K562 (cell line): Measurements from ENCODE around the gene CS. TPM values are rescaled to one million over a fixed set of nuclear protein-coding genes. Genes with fewer than 3 reads are reported as not detected.
A peak's percentile ranks its signal among the peaks of the same experiment; 100 is the strongest.

Source experiments
- ATAC-seq: fragments of 200-7000 bp; cut with Tn5 transposase; 3 replicates; pipeline ENCODE4 v1.9.1; 2020; ENCODE audit warnings: moderate library complexity
- BruUV-seq: library from RNA; stranded (reverse); fragments of 400-500 nt; replicated peaks from 2 replicates; lab custom pipeline; 2021; lab: Mats Ljungman, UMichigan
- CTCF ChIA-PET: fragments of 300-600 bp; formaldehyde crosslinking; extraction: SDS; loops from one replicate; lab custom pipeline; 2021; ENCODE audit warnings: low intra/inter-chr PET ratio; lab: Yijun Ruan, JAX
- POLR2A ChIA-PET: fragments of 300-600, 350-650 bp; sonication (Branson Sonifier 250); formaldehyde crosslinking; extraction: SDS; loops from one replicate; lab custom pipeline; 2021; ENCODE audit warnings: antibody characterized with exemption, inconsistent platforms; lab: Yijun Ruan, JAX
- DNase-seq, 4 experiments: peaks; one replicate each; pipeline versions ENCODE4 v3.0.0 to v3.0.0-alpha.2; 2011 to 2018; ENCODE audit warnings: low spot score in 3 of 4, mixed read lengths in 3 of 4; ENCODE audit errors: extremely low read depth in 1 of 4
- FAIRE-seq: peaks from 2 replicates; lab custom pipeline; 2011; peaks lifted over from hg19 to GRCh38; lab: Jason Lieb, UNC
- H2AFZ ChIP-seq: 2 replicates; pipeline ENCODE4 v1.6.0; 2011; ENCODE audit warnings: low read depth, low read length, control low read depth, inconsistent platforms
- H3K27ac ChIP-seq: fragments of 200-600 bp; 3 replicates; pipeline ENCODE4 v1.8.0; 2011; ENCODE audit warnings: low read depth, mild to moderate bottlenecking, control low read depth, inconsistent platforms, low read length, moderate library complexity, mixed read lengths; ENCODE audit errors: extremely low read depth
- H3K27me3 ChIP-seq, 2 experiments: fragments of 300-600 bp in 1 of 2; 2 replicates in 1 of 2; 3 replicates in 1 of 2; pipeline versions ENCODE4 v1.6.0 to v1.8.0; 2011; ENCODE audit warnings: inconsistent platforms in 2 of 2, low read length in 2 of 2, mild to moderate bottlenecking in 1 of 2, mixed read lengths in 1 of 2, moderate library complexity in 1 of 2; ENCODE audit not compliant: control insufficient read depth in 2 of 2, insufficient read depth in 2 of 2
- H3K36me3 ChIP-seq: fragments of 300-600 bp; 3 replicates; pipeline ENCODE4 v1.8.0; 2011; ENCODE audit warnings: mild to moderate bottlenecking, low read length, inconsistent platforms; ENCODE audit not compliant: control insufficient read depth, insufficient read depth
- H3K4me1 ChIP-seq, 2 experiments: fragments of 200-600 bp in 1 of 2; replicated peaks in 1 of 2; 2 replicates in 1 of 2; 3 replicates in 1 of 2; pipeline versions ENCODE4 v1.5.1 to v1.8.0; 2011; ENCODE audit warnings: inconsistent platforms in 2 of 2, low read length in 2 of 2, mild to moderate bottlenecking in 1 of 2, mixed read lengths in 1 of 2, moderate library complexity in 1 of 2; ENCODE audit not compliant: control insufficient read depth in 2 of 2, insufficient read depth in 2 of 2
- H3K4me2 ChIP-seq: 2 replicates; pipeline ENCODE4 v1.6.1; 2011; ENCODE audit warnings: low read length, control low read depth, inconsistent platforms, mixed read lengths; ENCODE audit not compliant: insufficient read depth
- H3K4me3 ChIP-seq: fragments of 200-600 bp; sonication (generic), shearing (Covaris generic); 2 replicates; pipeline ENCODE4 v1.5.1; 2016; ENCODE audit warnings: control low read depth, inconsistent platforms
- H3K79me2 ChIP-seq: fragments of 200-600 bp; 3 replicates; pipeline ENCODE4 v1.8.0; 2011; ENCODE audit warnings: low read length, inconsistent platforms; ENCODE audit not compliant: control insufficient read depth, insufficient read depth
- H3K9ac ChIP-seq, 2 experiments: 2 replicates each; pipeline versions ENCODE4 v1.6.0 to v1.6.1; 2011; ENCODE audit warnings: low read depth in 2 of 2, low read length in 2 of 2, control low read depth in 1 of 2, inconsistent platforms in 1 of 2, mild to moderate bottlenecking in 1 of 2, mixed read lengths in 1 of 2; ENCODE audit not compliant: insufficient read depth in 1 of 2
- H3K9me1 ChIP-seq: one replicate; pipeline ENCODE4 v1.6.0; 2011; ENCODE audit warnings: inconsistent platforms, mild to moderate bottlenecking, low read length, moderate library complexity; ENCODE audit not compliant: control insufficient read depth, insufficient read depth
- H3K9me3 ChIP-seq: replicated peaks from 2 replicates; pipeline ENCODE4 v1.5.1; 2011; ENCODE audit warnings: low read depth, low read length, inconsistent platforms; ENCODE audit not compliant: control insufficient read depth, insufficient read depth
- H4K20me1 ChIP-seq: replicated peaks from 2 replicates; pipeline ENCODE4 v1.6.1; 2011; ENCODE audit warnings: low read length, inconsistent platforms, mixed read lengths; ENCODE audit not compliant: control insufficient read depth, insufficient read depth
- CREB1 ChIP-seq, 2 experiments: sonication (generic) in 1 of 2; formaldehyde crosslinking in 1 of 2; IDR thresholded peaks; 2 replicates each; pipeline versions ENCODE4 v1.6.1 to v1.8.0; 2012 to 2022; ENCODE audit warnings: inconsistent platforms in 1 of 2, mild to moderate bottlenecking in 1 of 2, missing genetic modification reagents in 1 of 2, moderate library complexity in 1 of 2
- ELF4 ChIP-seq: fragments of 450-650 bp; formaldehyde crosslinking; IDR thresholded peaks from 2 replicates; pipeline ENCODE4 v1.4.0; 2022; ENCODE audit warnings: missing genetic modification characterization
- FOXK1 ChIP-seq: sonication (generic); formaldehyde crosslinking; IDR thresholded peaks from 2 replicates; pipeline ENCODE4 v1.8.0; 2022; ENCODE audit warnings: missing genetic modification reagents, mild to moderate bottlenecking, borderline replicate concordance
- MYNN ChIP-seq, 2 experiments: sonication (generic); formaldehyde crosslinking in 1 of 2; IDR thresholded peaks; 2 replicates each; pipeline versions ENCODE4 v1.5.0 to v1.6.1; 2016 to 2020; ENCODE audit warnings: antibody characterized with exemption in 1 of 2, missing genetic modification reagents in 1 of 2
- NR2C2 ChIP-seq, 2 experiments: fragments of 200-800 bp in 1 of 2; sonication (Bioruptor generic) in 1 of 2; sonication (generic) in 1 of 2; formaldehyde crosslinking in 1 of 2; IDR thresholded peaks; 2 replicates each; pipeline versions ENCODE4 v1.6.1 to v1.8.0; 2016 to 2022; ENCODE audit warnings: mild to moderate bottlenecking in 1 of 2, missing compliant biosample characterization in 1 of 2, missing genetic modification characterization in 1 of 2, missing genetic modification reagents in 1 of 2
- PHB ChIP-seq: fragments of 250-450 bp; sonication (Bioruptor Pico); IDR thresholded peaks from 2 replicates; pipeline ENCODE4 v1.5.0; 2021
- PHB2 ChIP-seq: fragments of 450-650 bp; IDR thresholded peaks from 2 replicates; pipeline ENCODE4 v1.6.1; 2017; ENCODE audit warnings: low read depth
- PYGO2 ChIP-seq: fragments of 450-650 bp; IDR thresholded peaks from 2 replicates; pipeline ENCODE4 v1.6.1; 2016; ENCODE audit warnings: mild to moderate bottlenecking, missing genetic modification characterization, moderate library complexity, missing compliant biosample characterization
- RBM34 ChIP-seq: fragments of 200-400 bp; formaldehyde crosslinking; IDR thresholded peaks from 2 replicates; pipeline ENCODE4 v1.6.1; 2018; ENCODE audit warnings: low read length, borderline replicate concordance; ENCODE audit not compliant: insufficient read depth
- XRCC3 ChIP-seq: fragments of 450-650 bp; IDR thresholded peaks from 2 replicates; pipeline ENCODE4 v1.6.1; 2017; ENCODE audit warnings: mild to moderate bottlenecking, moderate library complexity
- ZFX ChIP-seq: sonication (generic); formaldehyde crosslinking; IDR thresholded peaks from 2 replicates; pipeline ENCODE4 v1.8.0; 2022; ENCODE audit warnings: mild to moderate bottlenecking, missing genetic modification reagents, moderate library complexity
- ZNF133 ChIP-seq: fragments of 250-450 bp; sonication (Bioruptor Pico); IDR thresholded peaks from 2 replicates; pipeline ENCODE4 v1.4.0; 2020; ENCODE audit warnings: mild to moderate bottlenecking
- ZNF696 ChIP-seq: fragments of 250-450 bp; sonication (Bioruptor Pico); conservative IDR thresholded peaks from 2 replicates; pipeline ENCODE4 v1.4.0; 2020; ENCODE audit warnings: mild to moderate bottlenecking, moderate library complexity
- WGBS: fragments of 100-300 bp; shearing (Covaris generic); methylation state at CpG from one replicate; pipeline ENCODE4 v1.1.6; 2016; ENCODE audit warnings: low coverage, mixed read lengths; ENCODE audit not compliant: insufficient coverage; ENCODE audit errors: missing lambda C conversion rate; 5-methylcytosine and 5-hydroxymethylcytosine counted together
- in situ Hi-C: fragments of 300-500 bp; cut with MboI; formaldehyde crosslinking; loops from 4 replicates; pipeline ENCODE4 v1.15.0; 2018; ENCODE audit warnings: inconsistent platforms, mixed read lengths
- intact Hi-C: fragments of 100-400 bp; cut with micrococcal nuclease; formaldehyde crosslinking; loops from 2 replicates; pipeline ENCODE4 v1.14.2; 2022
- polyA plus RNA-seq, 8 experiments: library from polyadenylated mRNA; depleted of rRNA in 4 of 8; stranded (reverse) in 5 of 8; unstranded in 3 of 8; fragments of >200 nt; fragmentation: Nextera tagmentation in 2 of 8; fragmentation: Illumina TruSeq in 1 of 8; extraction: Ambion mirVana in 2 of 8; extraction: Trizol in 1 of 8; gene quantifications; 2 replicates each; pipeline versions ENCODE4 v1.2.1 to v1.2.3, GENCODE V29; 2011 to 2014; ENCODE audit warnings: inconsistent platforms in 1 of 8, missing spikeins in 1 of 8
- total RNA-seq, 7 experiments: library from RNA; depleted of rRNA in 6 of 7; stranded (reverse); fragments of >200 nt in 6 of 7; fragmentation: Illumina TruSeq in 2 of 7; extraction: Trizol in 2 of 7; gene quantifications; 2 replicates each; pipeline versions ENCODE4 v1.2.1 to v1.2.3, GENCODE V29; 2011 to 2021; ENCODE audit warnings: low replicate concordance in 1 of 7
- TF ChIP-seq, protein P1 (sequence below): sonication (generic); formaldehyde crosslinking; IDR thresholded peaks from 2 replicates; pipeline ENCODE4 v1.8.0; 2022; ENCODE audit warnings: mild to moderate bottlenecking, missing genetic modification reagents
- TF ChIP-seq, protein P2 (sequence below): sonication (generic); formaldehyde crosslinking; IDR thresholded peaks from 2 replicates; pipeline ENCODE4 v1.8.1; 2023; ENCODE audit warnings: mild to moderate bottlenecking, missing genetic modification reagents

The CS gene
- total and polyA plus RNA-seq, 9 of the 15 experiments (the other 6 are each of a cell fraction or from before 2014, with no cell fraction given) = 99.9 to 390 (median 149) TPM

DNA sequence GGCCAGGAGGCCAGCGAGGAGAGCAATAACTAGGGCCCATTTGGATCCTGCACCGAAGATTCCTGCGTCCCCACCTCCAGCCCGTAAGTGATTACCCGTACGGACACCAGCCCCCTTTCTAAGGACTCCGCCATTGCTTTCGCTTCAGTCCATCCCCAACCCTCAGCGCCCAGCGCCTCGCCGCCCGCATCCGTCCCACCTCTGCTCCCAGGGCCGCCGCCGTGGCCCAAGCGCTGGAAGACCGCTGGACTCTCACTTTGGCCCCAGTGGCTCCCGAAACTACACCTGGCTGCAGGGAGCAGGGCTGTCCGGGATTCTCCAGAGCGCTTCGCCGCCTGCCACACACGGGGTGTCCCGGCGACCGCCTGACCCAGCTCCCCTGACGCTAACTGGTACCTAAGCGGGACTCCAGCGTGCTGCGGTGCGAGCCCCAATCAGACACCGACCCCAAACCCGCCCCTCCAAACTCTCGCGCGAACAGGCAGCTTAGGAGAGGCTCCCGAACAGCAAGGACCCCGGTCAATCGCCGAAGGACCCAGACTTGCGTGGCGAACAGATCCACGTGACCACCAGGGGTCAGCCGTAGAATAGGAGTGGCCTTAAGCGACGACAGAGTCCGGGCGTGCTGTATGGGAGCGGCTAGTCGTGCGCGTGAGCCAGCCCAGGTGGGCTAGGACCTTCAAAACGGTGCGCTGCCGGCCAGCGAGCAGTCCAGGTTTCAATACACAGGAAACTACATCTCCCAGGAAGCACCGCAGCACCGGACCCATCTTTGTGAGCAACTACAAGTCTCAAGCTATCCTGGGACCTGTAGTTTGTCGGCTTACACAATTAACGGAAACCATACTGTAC is 15.7 kb upstream of the CS start, which contains the start of gene CNPY2 (continued):
- TF ChIP-seq ZNF696 = no peak
- TF ChIP-seq ZNF133 (CRISPR knock-in tag) = no peak
- TF ChIP-seq PHB = no peak
- TF ChIP-seq RBM34 = no peak
- TF ChIP-seq PYGO2 = no peak

DNA sequence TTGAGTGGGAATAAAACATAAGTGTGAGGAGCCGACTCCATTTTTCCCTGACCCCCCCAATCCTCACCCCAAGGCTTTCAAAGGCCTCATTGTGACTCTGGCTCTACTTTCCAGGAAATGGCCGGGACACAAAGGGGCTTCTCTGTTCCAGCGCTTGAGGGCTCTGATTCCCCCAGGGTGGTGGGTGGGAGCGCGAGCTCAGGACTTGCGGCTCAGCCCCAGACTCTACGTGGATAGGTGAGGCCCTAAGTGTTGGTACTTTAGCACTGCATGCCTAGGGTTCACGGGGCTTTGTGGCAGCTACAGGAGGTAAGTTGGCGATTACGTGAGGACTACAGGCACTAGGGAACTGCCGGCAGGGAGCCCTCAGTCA is 15.1 kb upstream of the CS start:
- intact Hi-C loops = loop anchor here (1.0 to 5.0 kb wide), 2 partner anchors 62 to 125 kb away; no protein-coding TSS in a partner anchor
- CTCF ChIA-PET = no interaction called here
- peak; percentile 22 to 35 (median 28) for DNase-seq
- TF ChIP-seq, protein P1, sequence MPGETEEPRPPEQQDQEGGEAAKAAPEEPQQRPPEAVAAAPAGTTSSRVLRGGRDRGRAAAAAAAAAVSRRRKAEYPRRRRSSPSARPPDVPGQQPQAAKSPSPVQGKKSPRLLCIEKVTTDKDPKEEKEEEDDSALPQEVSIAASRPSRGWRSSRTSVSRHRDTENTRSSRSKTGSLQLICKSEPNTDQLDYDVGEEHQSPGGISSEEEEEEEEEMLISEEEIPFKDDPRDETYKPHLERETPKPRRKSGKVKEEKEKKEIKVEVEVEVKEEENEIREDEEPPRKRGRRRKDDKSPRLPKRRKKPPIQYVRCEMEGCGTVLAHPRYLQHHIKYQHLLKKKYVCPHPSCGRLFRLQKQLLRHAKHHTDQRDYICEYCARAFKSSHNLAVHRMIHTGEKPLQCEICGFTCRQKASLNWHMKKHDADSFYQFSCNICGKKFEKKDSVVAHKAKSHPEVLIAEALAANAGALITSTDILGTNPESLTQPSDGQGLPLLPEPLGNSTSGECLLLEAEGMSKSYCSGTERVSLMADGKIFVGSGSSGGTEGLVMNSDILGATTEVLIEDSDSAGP = peak; percentile 61; the same call in 1 of the 2 replicates
- peak; percentile 70 for TF ChIP-seq ZFX (CRISPR knock-in tag)
- TF ChIP-seq PHB2 = no peak
- TF ChIP-seq, protein P2, sequence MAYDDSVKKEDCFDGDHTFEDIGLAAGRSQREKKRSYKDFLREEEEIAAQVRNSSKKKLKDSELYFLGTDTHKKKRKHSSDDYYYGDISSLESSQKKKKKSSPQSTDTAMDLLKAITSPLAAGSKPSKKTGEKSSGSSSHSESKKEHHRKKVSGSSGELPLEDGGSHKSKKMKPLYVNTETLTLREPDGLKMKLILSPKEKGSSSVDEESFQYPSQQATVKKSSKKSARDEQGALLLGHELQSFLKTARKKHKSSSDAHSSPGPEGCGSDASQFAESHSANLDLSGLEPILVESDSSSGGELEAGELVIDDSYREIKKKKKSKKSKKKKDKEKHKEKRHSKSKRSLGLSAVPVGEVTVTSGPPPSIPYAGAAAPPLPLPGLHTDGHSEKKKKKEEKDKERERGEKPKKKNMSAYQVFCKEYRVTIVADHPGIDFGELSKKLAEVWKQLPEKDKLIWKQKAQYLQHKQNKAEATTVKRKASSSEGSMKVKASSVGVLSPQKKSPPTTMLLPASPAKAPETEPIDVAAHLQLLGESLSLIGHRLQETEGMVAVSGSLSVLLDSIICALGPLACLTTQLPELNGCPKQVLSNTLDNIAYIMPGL = peak; percentile 35; the same call in 1 of the 2 replicates
- no peak for TF ChIP-seq ELF4 (CRISPR knock-in tag)
- TF ChIP-seq MYNN (IDR thresholded peaks at IDR 0.05) = 0 out of 2 replicates have a peak, but pooled peaks have one; percentile 4
- TF ChIP-seq MYNN (CRISPR knock-in tag; IDR thresholded peaks at IDR 0.05) = no peak
- TF ChIP-seq CREB1 (IDR thresholded peaks at IDR 0.05) = no peak
- 0 out of 2 replicates have a peak, but pooled peaks have one; percentile 21 for TF ChIP-seq CREB1 (CRISPR knock-in tag; IDR thresholded peaks at IDR 0.05)
- peak; percentile 51; the same call in 1 of the 2 replicates for TF ChIP-seq FOXK1 (CRISPR knock-in tag)
- no peak for TF ChIP-seq XRCC3
- TF ChIP-seq NR2C2 (CRISPR knock-in tag; IDR thresholded peaks at IDR 0.05) = peak; percentile 71; the same call in 1 of the 2 replicates
- no peak for TF ChIP-seq NR2C2 (tag; IDR thresholded peaks at IDR 0.05)

More for the DNA sequence above, 15.1 kb upstream of the CS start:
- Histone ChIP-seq H3K79me2 (peaks cover 19% of the 10 kb centered on the region), H2AFZ (peak overlapping the region; percentile 87), H3K36me3 (peaks cover 55% of the 10 kb centered on the region), H3K4me3 (peak overlapping the region; percentile 72), H3K27ac (peak overlapping the region; percentile 77), H3K9me3 (no peaks in the 10 kb centered on the region), H3K4me1 (peaks cover 11% of the 10 kb centered on the region in 2 experiments; a peak in 4 of 5 replicates), H3K9me1 (no peaks in the 10 kb centered on the region), H4K20me1 (no peaks in the 10 kb centered on the region), H3K27me3 (no peaks in the 10 kb centered on the region), H3K4me2 (peak overlapping the region; percentile 90), H3K9ac (peak overlapping the region; percentile 85 to 98)
- WGBS = 0% methylated on average over 11 of the region's 11 CpGs
- ATAC-seq (peak; percentile 15), FAIRE-seq (no peak)
- TSS peak; percentile 82 for BruUV-seq
- in situ Hi-C loops = no loop called here
- POLR2A ChIA-PET = interaction anchor here (0.7 to 4.2 kb wide), 13 partner anchors 8 to 149 kb away, joined by 3 to 26 read pairs (median 4); partner anchors contain the start of genes IL23A and PAN2
